Endothelial cell of umbilical vein (primary cell): Measurements from ENCODE around the gene ART5. TPM values are rescaled to one million over a fixed set of nuclear protein-coding genes. Genes with fewer than 3 reads are reported as not detected.
"Not testable (repeated sequence)": the region's sequence is repeated elsewhere in the genome, so short reads cannot be mapped to it uniquely, and the experiment has no call there.

Experiments
- BruUV-seq: library from RNA; stranded (reverse); fragments of 400-500 nt; replicated peaks from 2 replicates; lab custom pipeline; 2021; lab: Mats Ljungman, UMichigan
- CTCF ChIA-PET: fragments of 300-600, 350-600 bp; sonication (Branson Sonifier 250); formaldehyde crosslinking; loops from one replicate; lab custom pipeline; 2021; ENCODE audit warnings: antibody characterized with exemption, inconsistent platforms; lab: Charles Lee
- POLR2A ChIA-PET: fragments of 300-600, 350-600 bp; sonication (Branson Sonifier 250); formaldehyde crosslinking; loops from one replicate; lab custom pipeline; 2021; ENCODE audit warnings: antibody characterized with exemption, inconsistent platforms; lab: Charles Lee
- DNase-seq: peaks from one replicate; pipeline ENCODE4 v3.0.0-alpha.2; 2011; ENCODE audit warnings: low read depth, low spot score
- FAIRE-seq: peaks from 2 replicates; lab custom pipeline; 2011; peaks lifted over from hg19 to GRCh38; lab: Jason Lieb, UNC
- H2AFZ ChIP-seq: 2 replicates; pipeline ENCODE4 v1.6.0; 2012; ENCODE audit warnings: low read depth, low read length, control low read depth, inconsistent platforms
- H3K27ac ChIP-seq: 2 replicates; pipeline ENCODE4 v1.5.1; 2011; ENCODE audit warnings: low read depth, mild to moderate bottlenecking, control low read depth, low read length, moderate library complexity; ENCODE audit not compliant: insufficient read depth
- H3K27me3 ChIP-seq, 2 experiments: 2 replicates each; pipeline versions ENCODE4 v1.6.0 to v1.6.1; 2011; ENCODE audit warnings: low read length in 2 of 2, mixed read lengths in 1 of 2; ENCODE audit not compliant: control insufficient read depth in 2 of 2, insufficient read depth in 2 of 2
- H3K36me3 ChIP-seq, 2 experiments: 2 replicates in 1 of 2; 3 replicates in 1 of 2; pipeline ENCODE4 v1.5.1; 2011; ENCODE audit warnings: low read length in 2 of 2, mild to moderate bottlenecking in 1 of 2, moderate library complexity in 1 of 2; ENCODE audit not compliant: control insufficient read depth in 2 of 2, insufficient read depth in 2 of 2; ENCODE audit errors: extremely low read depth in 1 of 2
- H3K4me1 ChIP-seq: 3 replicates; pipeline ENCODE4 v1.5.1; 2011; ENCODE audit warnings: mild to moderate bottlenecking, low read length; ENCODE audit not compliant: control insufficient read depth, insufficient read depth; ENCODE audit errors: extremely low read depth
- H3K4me2 ChIP-seq: 2 replicates; pipeline ENCODE4 v1.6.1; 2011; ENCODE audit warnings: low read length, control low read depth, mixed read lengths; ENCODE audit not compliant: insufficient read depth
- H3K4me3 ChIP-seq, 3 experiments: fragments of 200-600 bp in 1 of 3; sonication (generic), shearing (Covaris generic) in 1 of 3; replicated peaks in 1 of 3; 2 replicates each; pipeline ENCODE4 v1.5.1; 2011 to 2016; ENCODE audit warnings: control low read depth in 3 of 3, low read length in 3 of 3, mild to moderate bottlenecking in 2 of 3, inconsistent platforms in 1 of 3, low read depth in 1 of 3, moderate library complexity in 1 of 3; ENCODE audit not compliant: insufficient read depth in 1 of 3
- H3K79me2 ChIP-seq: 2 replicates; pipeline ENCODE4 v1.6.0; 2012; ENCODE audit warnings: low read length, inconsistent platforms; ENCODE audit not compliant: control insufficient read depth, insufficient read depth
- H3K9ac ChIP-seq: replicated peaks from 2 replicates; pipeline ENCODE3; 2011; ENCODE audit warnings: low read length, control low read depth; ENCODE audit not compliant: insufficient read depth; ENCODE audit errors: extremely low read depth
- H3K9me1 ChIP-seq: replicated peaks from 3 replicates; pipeline ENCODE4 v1.6.0; 2011; ENCODE audit warnings: mild to moderate bottlenecking, low read length; ENCODE audit not compliant: control insufficient read depth, insufficient read depth; ENCODE audit errors: extremely low read depth
- H3K9me3 ChIP-seq: replicated peaks from 2 replicates; pipeline ENCODE4 v1.5.1; 2012; ENCODE audit warnings: low read length, inconsistent platforms; ENCODE audit not compliant: control insufficient read depth, insufficient read depth
- H4K20me1 ChIP-seq: replicated peaks from 2 replicates; pipeline ENCODE3; 2011; ENCODE audit warnings: mild to moderate bottlenecking, low read length; ENCODE audit not compliant: control insufficient read depth, insufficient read depth; ENCODE audit errors: extremely low read depth
- dilution Hi-C: fragments of 300-500 bp; cut with MboI; formaldehyde crosslinking; loops from one replicate; pipeline ENCODE4 v1.15.0; 2019; ENCODE audit warnings: low sequenced_read_pairs; ENCODE audit not compliant: extremely low pct_ligation_motif_present
- intact Hi-C: fragments of 100-400 bp; cut with micrococcal nuclease; formaldehyde crosslinking; loops from one replicate; pipeline ENCODE4 v1.10.0; 2022
- polyA plus RNA-seq, 4 experiments: library from polyadenylated mRNA; depleted of rRNA in 3 of 4; stranded (reverse) in 3 of 4; unstranded in 1 of 4; fragments of >200 nt; gene quantifications; 2 replicates each; pipeline versions ENCODE4 v1.2.1 to v1.2.3, GENCODE V29; 2011 to 2012; ENCODE audit warnings: missing spikeins in 1 of 4
- small RNA-seq: library from RNA; depleted of rRNA; stranded (forward); fragments of <200 nt; gene quantifications from one replicate; pipeline ENCODE3, GENCODE V24; 2012; ENCODE audit warnings: low replicate concordance, low read depth; ENCODE audit not compliant: insufficient read depth, insufficient read length
- total RNA-seq: library from RNA; stranded (reverse); gene quantifications from 2 replicates; pipeline ENCODE4 v1.2.3, GENCODE V29; 2021

ART5 gene
- total and polyA plus RNA-seq, 2 donors (not counting 3 experiments of a cell fraction or from before 2014, with no cell fraction given), result not detected

DNA sequence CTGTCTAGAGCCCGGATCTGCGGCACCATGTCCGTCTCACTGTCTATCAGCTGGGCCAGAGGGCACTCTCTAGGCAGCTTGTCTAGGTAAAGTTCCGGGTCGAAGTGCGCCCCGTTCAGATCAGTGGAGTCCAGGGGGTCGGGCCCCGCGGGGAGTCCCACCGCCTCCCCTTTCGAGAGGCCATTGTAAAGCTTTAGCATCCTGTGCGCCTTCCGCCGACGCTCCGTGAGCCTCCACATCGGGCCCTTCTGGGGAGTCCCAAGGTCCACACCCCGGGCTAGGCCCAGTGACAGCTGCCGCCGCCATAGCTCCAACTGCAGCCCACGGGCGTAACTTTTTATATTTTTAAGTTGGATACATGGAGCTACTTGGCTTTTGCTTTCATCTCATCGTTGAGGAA lies 50.5 kb downstream of the ART5 start:
- H3K4me1 ChIP-seq, H3K27ac ChIP-seq, DNase-seq, POLR2A ChIA-PET, H3K27me3 ChIP-seq, FAIRE-seq, dilution Hi-C loops, H3K36me3 ChIP-seq, H4K20me1 ChIP-seq, H3K9ac ChIP-seq, intact Hi-C loops, H3K79me2 ChIP-seq, BruUV-seq, H3K4me3 ChIP-seq, H3K9me3 ChIP-seq, H3K4me2 ChIP-seq, H3K9me1 ChIP-seq, CTCF ChIA-PET, H2AFZ ChIP-seq: not testable (repeated sequence)

DNA sequence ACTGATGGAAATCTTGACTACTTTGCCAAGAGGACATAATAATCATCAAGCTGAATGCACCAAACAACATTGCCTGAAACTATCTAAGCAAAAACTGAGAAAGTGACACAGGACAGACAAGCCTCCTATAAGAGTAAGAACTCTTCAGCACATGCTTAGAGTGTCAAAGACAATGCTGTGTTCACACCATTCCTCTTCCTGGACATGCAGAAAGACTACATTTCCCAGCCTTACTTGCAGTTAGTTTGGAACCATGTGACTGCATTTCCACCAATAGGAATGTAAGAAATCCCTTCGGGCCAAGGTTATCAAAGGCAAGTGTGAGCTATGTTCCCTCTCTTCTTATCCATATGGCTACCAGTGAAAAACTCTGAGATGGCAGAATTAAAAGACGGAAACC lies 51.6 kb downstream of the ART5 start:
- H3K36me3 ChIP-seq, POLR2A ChIA-PET, H3K4me3 ChIP-seq, H3K27ac ChIP-seq, H3K4me2 ChIP-seq, H3K79me2 ChIP-seq, H3K27me3 ChIP-seq, H3K9me3 ChIP-seq, dilution Hi-C loops, FAIRE-seq, H3K9ac ChIP-seq, CTCF ChIA-PET, BruUV-seq, H4K20me1 ChIP-seq, intact Hi-C loops, H3K4me1 ChIP-seq, H3K9me1 ChIP-seq, DNase-seq, H2AFZ ChIP-seq: not testable (repeated sequence)

DNA sequence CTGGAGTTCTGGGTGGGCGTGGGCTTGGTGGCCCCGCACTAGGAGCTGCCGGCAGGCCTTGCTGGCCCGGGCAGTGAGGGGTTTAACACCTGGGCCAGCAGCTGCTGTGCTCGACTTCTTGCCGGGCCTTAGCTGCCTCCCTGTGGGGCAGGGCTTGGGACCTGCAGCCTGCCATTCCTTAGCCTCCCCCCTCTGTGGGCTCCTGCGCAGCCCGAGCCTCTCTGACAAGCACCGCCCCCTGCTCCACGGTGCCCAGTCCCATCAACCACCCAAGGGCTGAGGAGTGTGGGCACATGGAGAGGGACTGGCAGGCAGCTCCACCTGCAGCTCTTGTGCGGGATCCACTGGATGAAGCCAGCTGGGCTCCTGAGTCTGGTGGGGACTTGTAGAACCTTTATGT lies 53.0 kb downstream of the ART5 start:
- H3K27me3 ChIP-seq, BruUV-seq, H3K36me3 ChIP-seq, H4K20me1 ChIP-seq, H3K9me1 ChIP-seq, dilution Hi-C loops, H3K4me2 ChIP-seq, CTCF ChIA-PET, H3K4me1 ChIP-seq, H3K27ac ChIP-seq, FAIRE-seq, H3K9me3 ChIP-seq, POLR2A ChIA-PET, H3K79me2 ChIP-seq, H2AFZ ChIP-seq, H3K4me3 ChIP-seq, intact Hi-C loops, H3K9ac ChIP-seq, DNase-seq: not testable (repeated sequence)

Small RNA genes within 50 kb of the gene (small RNA-seq; reads per million reads assigned to genes)
- not detected for gene RF00019

Other genes with a start within 250 kb of the ART5 start
- gene ART1, start 3.1 kb upstream of the ART5 start, total RNA-seq, result not detected in 2 replicates
- gene ART1, start 3.1 kb upstream of the ART5 start, polyA plus RNA-seq, result not detected in 2 replicates
- 1.8 and 3.0 TPM in 2 replicates for gene CHRNA10, start 29.4 kb upstream of the ART5 start, total RNA-seq
- gene CHRNA10, start 29.4 kb upstream of the ART5 start, polyA plus RNA-seq, result 1.1 and 1.4 TPM in 2 replicates
- 80.8 and 92.7 TPM in 2 replicates for gene NUP98, start 155.6 kb upstream of the ART5 start, total RNA-seq
- 169 and 178 TPM in 2 replicates for gene NUP98, start 155.6 kb upstream of the ART5 start, polyA plus RNA-seq
- gene PGAP2, start 166.6 kb upstream of the ART5 start, total RNA-seq, result 18.3 and 18.5 TPM in 2 replicates
- gene PGAP2, start 166.6 kb upstream of the ART5 start, polyA plus RNA-seq, result 34.1 and 39.3 TPM in 2 replicates
- 59.6 and 69.0 TPM in 2 replicates for gene RHOG, start 199.0 kb upstream of the ART5 start, total RNA-seq
- 119 and 155 TPM in 2 replicates for gene RHOG, start 199.0 kb upstream of the ART5 start, polyA plus RNA-seq
- 30.9 and 32.7 TPM in 2 replicates for gene STIM1, start 213.7 kb upstream of the ART5 start, total RNA-seq
- gene STIM1, start 213.7 kb upstream of the ART5 start, polyA plus RNA-seq, result 33.4 and 34.2 TPM in 2 replicates